Measurements from ENCODE around the gene GET3. TPM values are rescaled to one million over a fixed set of nuclear protein-coding genes. Genes with fewer than 3 reads are reported as not detected.

GET3 gene
- total and polyA plus RNA-seq, 2 of the 13 experiments (the other 11 are each of a cell fraction or from before 2014, with no cell fraction given), result 57.7 to 59.4 TPM

- WGBS (ENCODE audit: low lambda C conversion rate), result 6% methylated on average over 7 of the region's 9 CpGs
- no peaks in the 10 kb centered on the region for H3K79me2 ChIP-seq (ENCODE audit: insufficient read depth, low read length)
- H3K9me3 ChIP-seq (ENCODE audit: low read length), result peaks cover 8% of the 10 kb centered on the region
- H3K9ac ChIP-seq (ENCODE audit: insufficient read depth, low read depth, low read length), result no peak overlapping the region
- DNase-seq (ENCODE audit: low spot score) (no peak), FAIRE-seq (no peak), ATAC-seq (no peak; the same call in 2 of the 3 replicates)
- no peaks in the 10 kb centered on the region for H4K20me1 ChIP-seq (ENCODE audit: insufficient read depth, low read length)
- in situ Hi-C loops (cut with HindIII; ENCODE audit: extremely low pct_ligation_motif_present, low pct_unique_long_range_greater_than_20kb), result no loop called here
- intact Hi-C loops (cut with micrococcal nuclease; ENCODE audit: unreplicated experiment), result no loop called here
- no TSS peak for BruUV-seq (replicated peaks)
- ChIA-PET POLR2A (no interaction called here), CTCF (ENCODE audit: low intra/inter-chr PET ratio, low total read pairs) (no interaction called here)
- peak overlapping the region; percentile 14; the same call in 1 of the 2 replicates for H3K4me2 ChIP-seq (ENCODE audit: low read depth, low read length)
- H3K4me1 ChIP-seq (ENCODE audit: insufficient read depth, low read length), result peaks cover 21% of the 10 kb centered on the region
- H2AFZ ChIP-seq (ENCODE audit: low read length), result no peak overlapping the region
- H3K27me3 ChIP-seq (ENCODE audit: control insufficient read depth in 1 of 2, insufficient read depth in 2 of 2, low read length in 2 of 2), result peaks cover 2 to 34% of the 10 kb centered on the region in 2 experiments
- H3K4me3 ChIP-seq (replicated peaks in 1 of 3; ENCODE audit: insufficient read depth in 1 of 3, low read depth in 2 of 3, low read length in 3 of 3), result no peak overlapping the region
- H3K27ac ChIP-seq (ENCODE audit: extremely low read length, insufficient read depth, low read length), result no peak overlapping the region
- H3K36me3 ChIP-seq (replicated peaks in 1 of 2; ENCODE audit: control insufficient read depth in 1 of 2, insufficient read depth in 2 of 2, low read length in 2 of 2), result peaks cover 10 to 20% of the 10 kb centered on the region in 2 experiments
- TF ChIP-seq XRCC5 (optimal IDR thresholded peaks at IDR 0.05; ENCODE audit: low read length) (no peak), ZNF543 (CRISPR knock-in tag; IDR thresholded peaks at IDR 0.05) (no peak), ZNF432 (CRISPR knock-in tag; IDR thresholded peaks at IDR 0.05; ENCODE audit: borderline replicate concordance) (no peak), KIAA2018 (CRISPR knock-in tag; IDR thresholded peaks at IDR 0.05; ENCODE audit: borderline replicate concordance) (no peak), MEIS2 (CRISPR knock-in tag; IDR thresholded peaks at IDR 0.05) (no peak), SP4 (CRISPR knock-in tag; IDR thresholded peaks at IDR 0.05) (no peak), TCF7 (IDR thresholded peaks at IDR 0.05; ENCODE audit: low read depth) (no peak), HIVEP1 (CRISPR knock-in tag; IDR thresholded peaks at IDR 0.05) (no peak), EED (CRISPR knock-in tag; IDR thresholded peaks at IDR 0.05) (no peak), HNF4A (CRISPR knock-in tag; IDR thresholded peaks at IDR 0.05) (no peak), MNT (IDR thresholded peaks at IDR 0.05) (no peak), KLF13 (CRISPR knock-in tag; IDR thresholded peaks at IDR 0.05) (no peak), MYC (CRISPR knock-in tag; IDR thresholded peaks at IDR 0.05; ENCODE audit: borderline replicate concordance) (no peak), AGO2 (optimal IDR thresholded peaks at IDR 0.05; ENCODE audit: low read depth, low read length) (no peak), KLF6 (CRISPR knock-in tag; IDR thresholded peaks at IDR 0.05) (no peak)
- TF ChIP-seq, protein P1, sequence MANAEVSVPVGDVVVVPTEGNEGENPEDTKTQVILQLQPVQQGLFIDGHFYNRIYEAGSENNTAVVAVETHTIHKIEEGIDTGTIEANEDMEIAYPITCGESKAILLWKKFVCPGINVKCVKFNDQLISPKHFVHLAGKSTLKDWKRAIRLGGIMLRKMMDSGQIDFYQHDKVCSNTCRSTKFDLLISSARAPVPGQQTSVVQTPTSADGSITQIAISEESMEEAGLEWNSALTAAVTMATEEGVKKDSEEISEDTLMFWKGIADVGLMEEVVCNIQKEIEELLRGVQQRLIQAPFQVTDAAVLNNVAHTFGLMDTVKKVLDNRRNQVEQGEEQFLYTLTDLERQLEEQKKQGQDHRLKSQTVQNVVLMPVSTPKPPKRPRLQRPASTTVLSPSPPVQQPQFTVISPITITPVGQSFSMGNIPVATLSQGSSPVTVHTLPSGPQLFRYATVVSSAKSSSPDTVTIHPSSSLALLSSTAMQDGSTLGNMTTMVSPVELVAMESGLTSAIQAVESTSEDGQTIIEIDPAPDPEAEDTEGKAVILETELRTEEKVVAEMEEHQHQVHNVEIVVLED (CRISPR knock-in tag; IDR thresholded peaks at IDR 0.05; ENCODE audit: borderline replicate concordance), result no peak
These were observed 13.6 kb downstream of the GET3 start for GRCh38 chr19:12750851-12751250.

Data from HepG2 (cell line).